ENCODE results near the gene ETHE1.

The ETHE1 gene

GRCh38 chr19:43481701-43482100 is 45.3 kb downstream of the ETHE1 start:
- no peak for DNase-seq (ENCODE audit: low read depth)
- no peak for TF ChIP-seq CTCF (conservative IDR thresholded peaks at IDR 0.05; ENCODE audit: low read length)
- no peak overlapping the region for H3K4me3 ChIP-seq (ENCODE audit: low read length)

DNA sequence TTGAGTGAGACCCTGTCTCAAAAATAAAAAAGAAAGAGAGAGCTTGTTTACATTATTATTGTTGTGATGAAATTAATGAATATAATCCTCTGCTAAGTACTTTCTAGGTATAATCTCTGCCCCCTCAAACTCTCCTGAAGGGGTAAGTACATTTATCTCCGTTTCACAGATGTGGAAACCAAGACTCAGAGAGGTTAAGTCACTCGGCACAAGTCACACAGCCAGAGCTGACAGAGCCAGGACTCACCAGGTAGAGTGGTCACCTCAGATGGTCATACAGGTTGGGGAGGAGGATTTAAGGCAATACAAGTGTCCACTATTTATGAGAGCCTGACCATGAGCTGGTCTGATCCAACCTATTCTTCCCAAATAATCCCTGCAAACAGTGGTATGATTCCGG is 46.4 kb downstream of the ETHE1 start:
- no peak for TF ChIP-seq CTCF (conservative IDR thresholded peaks at IDR 0.05; ENCODE audit: low read length)
- no peak for DNase-seq (ENCODE audit: low read depth)
- H3K4me3 ChIP-seq (ENCODE audit: low read length), result no peak overlapping the region

- no peak overlapping the region for H3K4me3 ChIP-seq (ENCODE audit: low read length)
- DNase-seq (ENCODE audit: low read depth), result no peak
- no peak for TF ChIP-seq CTCF (conservative IDR thresholded peaks at IDR 0.05; ENCODE audit: low read length)
Measured at GRCh38 chr19:43479961-43480561, 46.9 kb downstream of the ETHE1 start.

GRCh38 chr19:43479226-43479625 is 47.8 kb downstream of the ETHE1 start:
- no peak for TF ChIP-seq CTCF (conservative IDR thresholded peaks at IDR 0.05; ENCODE audit: low read length)
- DNase-seq (ENCODE audit: low read depth), result no peak
- H3K4me3 ChIP-seq (ENCODE audit: low read length), result no peak overlapping the region

DNA sequence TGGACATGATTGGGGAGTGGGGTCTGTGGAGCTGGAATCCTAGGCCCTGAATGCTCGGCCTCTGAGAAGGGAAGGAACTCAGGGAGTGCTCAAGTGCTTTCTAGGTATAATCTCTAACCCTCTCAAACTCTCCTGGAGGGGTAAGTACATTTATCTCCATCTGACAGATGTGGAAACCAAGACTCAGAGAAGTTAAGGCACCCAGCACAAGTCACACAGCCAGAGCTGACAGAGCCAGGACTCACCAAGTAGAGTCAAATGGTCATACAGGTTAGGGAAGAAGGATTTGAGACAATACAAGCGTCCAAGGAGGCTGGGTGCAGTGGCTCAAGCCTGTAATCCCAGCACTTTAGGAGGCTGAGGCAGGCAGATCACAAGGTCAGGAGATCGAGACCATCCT is 48.7 kb downstream of the ETHE1 start:
- H3K4me3 ChIP-seq (ENCODE audit: low read length), result no peak overlapping the region
- TF ChIP-seq CTCF (conservative IDR thresholded peaks at IDR 0.05; ENCODE audit: low read length), result no peak
- DNase-seq (ENCODE audit: low read depth), result no peak

- H3K4me3 ChIP-seq (ENCODE audit: low read length), result no peak overlapping the region
- DNase-seq (ENCODE audit: low read depth), result peak; percentile 96
- no peak for TF ChIP-seq CTCF (conservative IDR thresholded peaks at IDR 0.05; ENCODE audit: low read length)
Measured at GRCh38 chr19:43476606-43477005, 50.4 kb downstream of the ETHE1 start.

DNA sequence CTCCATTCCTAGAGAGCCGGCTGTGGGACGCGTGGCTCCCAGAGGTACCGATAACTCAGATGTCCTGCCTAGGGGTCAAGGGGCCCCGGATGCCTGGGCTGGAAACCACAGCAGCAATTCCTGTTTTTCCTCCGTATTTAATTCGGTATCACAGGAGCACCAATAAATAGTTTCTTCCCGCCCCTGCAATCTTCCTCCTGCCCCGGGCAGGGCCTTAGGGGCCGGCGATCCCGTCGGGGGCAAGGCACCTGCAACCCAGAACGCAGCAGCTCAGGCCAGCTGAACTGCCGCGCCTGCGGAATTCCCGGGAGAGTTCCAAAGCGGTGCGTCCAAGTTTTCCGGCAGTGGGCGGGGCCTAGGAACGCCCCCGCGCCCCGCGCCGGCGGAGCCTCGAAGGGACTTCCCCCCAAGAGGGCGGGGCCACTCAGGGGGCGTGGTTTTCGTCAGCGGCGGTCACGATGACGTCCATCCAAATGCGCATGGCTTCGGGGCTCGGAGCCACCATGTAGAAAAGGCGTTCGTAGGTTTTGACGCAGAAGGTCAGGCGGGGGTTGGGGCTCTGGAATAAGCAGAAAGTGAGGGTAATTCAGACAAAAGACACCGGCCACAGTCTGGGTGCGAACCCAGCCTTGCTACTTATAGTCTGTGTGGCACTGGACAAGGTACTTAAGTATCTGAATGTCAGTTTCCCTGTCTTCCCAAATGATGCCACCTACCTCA is 51.9 kb downstream of the ETHE1 start:
- TF ChIP-seq CTCF (conservative IDR thresholded peaks at IDR 0.05; ENCODE audit: low read length), result no peak
- peak; percentile 87 for DNase-seq (ENCODE audit: low read depth)
- H3K4me3 ChIP-seq (ENCODE audit: low read length), result peak overlapping the region; percentile 30

Data from AG10803 (cell line).